Stimulated activated CD4-positive, alpha-beta T cell treated with anti-CD3 and anti-CD28 coated beads, Interleukin-15, amount 100 ng/mL, for 48 hours (primary cell): ENCODE data around the gene NUDT22.

Experiments
- DNase-seq, 2 donors: peaks; one replicate each; pipeline ENCODE4 v3.0.0-alpha.2; 2020; ENCODE audit warnings: low read depth in 2 of 2

Gene NUDT22

GRCh38 chr11:64269540-64270220 lies 43.6 kb downstream of the NUDT22 start:
- DNase-seq, result peak; percentile 95

GRCh38 chr11:64275031-64275800 lies 49.1 kb downstream of the NUDT22 start:
- no peak for DNase-seq

GRCh38 chr11:64275841-64276240 lies 49.8 kb downstream of the NUDT22 start:
- DNase-seq, result no peak

GRCh38 chr11:64276653-64277431 lies 50.8 kb downstream of the NUDT22 start:
- DNase-seq, result no peak

GRCh38 chr11:64278576-64279190 lies 52.6 kb downstream of the NUDT22 start:
- no peak for DNase-seq
